Panc1 (cell line): ENCODE results near the gene CFAP58.

Experiments
- POLR2AphosphoS5 ChIP-seq: IDR thresholded peaks from 2 replicates; pipeline ENCODE4 v1.6.1; 2012; ENCODE audit warnings: mild to moderate bottlenecking, low read depth, low read length, moderate library complexity
- SIN3A ChIP-seq: IDR thresholded peaks from 2 replicates; pipeline ENCODE4 v1.6.1; 2012; ENCODE audit warnings: low read depth, mild to moderate bottlenecking, low read length, moderate library complexity, borderline replicate concordance; ENCODE audit not compliant: insufficient read depth
- TF ChIP-seq, protein P1 (sequence below), 2 experiments: IDR thresholded peaks; 2 replicates each; pipeline ENCODE4 v1.6.1; 2011 to 2012; ENCODE audit warnings: low read depth in 2 of 2, control low read depth in 1 of 2, low read length in 1 of 2, mild to moderate bottlenecking in 1 of 2, moderate library complexity in 1 of 2; ENCODE audit not compliant: insufficient read depth in 1 of 2
- TF ChIP-seq, protein P2 (sequence below): fragments of 450-650 bp; IDR thresholded peaks from 2 replicates; pipeline ENCODE4 v1.5.1; 2017; ENCODE audit warnings: mild to moderate bottlenecking

DNA sequence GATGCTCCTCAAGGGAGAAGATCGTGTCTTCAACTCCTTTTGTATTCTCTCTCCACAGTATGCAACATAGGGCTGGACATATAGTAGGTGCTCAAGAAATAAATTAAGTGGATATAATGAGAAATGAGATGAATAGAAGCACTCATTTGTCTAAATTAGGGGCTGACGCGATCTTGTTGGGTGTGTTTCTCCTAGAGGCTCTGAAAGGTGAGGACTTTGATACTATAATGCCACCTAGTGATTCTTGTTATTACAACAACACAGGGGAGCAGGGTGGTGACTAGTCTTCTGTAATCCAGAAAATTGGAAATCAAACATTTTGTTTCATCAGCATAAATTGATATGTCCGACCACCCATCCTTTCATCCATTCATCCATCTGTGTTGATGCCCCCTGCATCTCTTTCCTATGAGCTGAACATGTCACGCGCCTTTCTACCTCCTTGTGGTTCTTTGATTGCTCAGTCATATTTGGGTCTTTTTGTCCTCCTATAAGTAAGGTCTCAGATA lies 3.5 kb upstream of the CFAP58 start:
- TF ChIP-seq, protein P1, sequence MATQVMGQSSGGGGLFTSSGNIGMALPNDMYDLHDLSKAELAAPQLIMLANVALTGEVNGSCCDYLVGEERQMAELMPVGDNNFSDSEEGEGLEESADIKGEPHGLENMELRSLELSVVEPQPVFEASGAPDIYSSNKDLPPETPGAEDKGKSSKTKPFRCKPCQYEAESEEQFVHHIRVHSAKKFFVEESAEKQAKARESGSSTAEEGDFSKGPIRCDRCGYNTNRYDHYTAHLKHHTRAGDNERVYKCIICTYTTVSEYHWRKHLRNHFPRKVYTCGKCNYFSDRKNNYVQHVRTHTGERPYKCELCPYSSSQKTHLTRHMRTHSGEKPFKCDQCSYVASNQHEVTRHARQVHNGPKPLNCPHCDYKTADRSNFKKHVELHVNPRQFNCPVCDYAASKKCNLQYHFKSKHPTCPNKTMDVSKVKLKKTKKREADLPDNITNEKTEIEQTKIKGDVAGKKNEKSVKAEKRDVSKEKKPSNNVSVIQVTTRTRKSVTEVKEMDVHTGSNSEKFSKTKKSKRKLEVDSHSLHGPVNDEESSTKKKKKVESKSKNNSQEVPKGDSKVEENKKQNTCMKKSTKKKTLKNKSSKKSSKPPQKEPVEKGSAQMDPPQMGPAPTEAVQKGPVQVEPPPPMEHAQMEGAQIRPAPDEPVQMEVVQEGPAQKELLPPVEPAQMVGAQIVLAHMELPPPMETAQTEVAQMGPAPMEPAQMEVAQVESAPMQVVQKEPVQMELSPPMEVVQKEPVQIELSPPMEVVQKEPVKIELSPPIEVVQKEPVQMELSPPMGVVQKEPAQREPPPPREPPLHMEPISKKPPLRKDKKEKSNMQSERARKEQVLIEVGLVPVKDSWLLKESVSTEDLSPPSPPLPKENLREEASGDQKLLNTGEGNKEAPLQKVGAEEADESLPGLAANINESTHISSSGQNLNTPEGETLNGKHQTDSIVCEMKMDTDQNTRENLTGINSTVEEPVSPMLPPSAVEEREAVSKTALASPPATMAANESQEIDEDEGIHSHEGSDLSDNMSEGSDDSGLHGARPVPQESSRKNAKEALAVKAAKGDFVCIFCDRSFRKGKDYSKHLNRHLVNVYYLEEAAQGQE (IDR thresholded peaks at IDR 0.05; ENCODE audit: insufficient read depth in 1 of 2, low read depth in 2 of 2, low read length in 1 of 2): no peak
- TF ChIP-seq, protein P2, sequence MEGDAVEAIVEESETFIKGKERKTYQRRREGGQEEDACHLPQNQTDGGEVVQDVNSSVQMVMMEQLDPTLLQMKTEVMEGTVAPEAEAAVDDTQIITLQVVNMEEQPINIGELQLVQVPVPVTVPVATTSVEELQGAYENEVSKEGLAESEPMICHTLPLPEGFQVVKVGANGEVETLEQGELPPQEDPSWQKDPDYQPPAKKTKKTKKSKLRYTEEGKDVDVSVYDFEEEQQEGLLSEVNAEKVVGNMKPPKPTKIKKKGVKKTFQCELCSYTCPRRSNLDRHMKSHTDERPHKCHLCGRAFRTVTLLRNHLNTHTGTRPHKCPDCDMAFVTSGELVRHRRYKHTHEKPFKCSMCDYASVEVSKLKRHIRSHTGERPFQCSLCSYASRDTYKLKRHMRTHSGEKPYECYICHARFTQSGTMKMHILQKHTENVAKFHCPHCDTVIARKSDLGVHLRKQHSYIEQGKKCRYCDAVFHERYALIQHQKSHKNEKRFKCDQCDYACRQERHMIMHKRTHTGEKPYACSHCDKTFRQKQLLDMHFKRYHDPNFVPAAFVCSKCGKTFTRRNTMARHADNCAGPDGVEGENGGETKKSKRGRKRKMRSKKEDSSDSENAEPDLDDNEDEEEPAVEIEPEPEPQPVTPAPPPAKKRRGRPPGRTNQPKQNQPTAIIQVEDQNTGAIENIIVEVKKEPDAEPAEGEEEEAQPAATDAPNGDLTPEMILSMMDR: peak; percentile 83
- TF ChIP-seq SIN3A (no peak), POLR2AphosphoS5 (no peak)
